ENCODE data around the gene VPS18. TPM values are rescaled to one million over a fixed set of nuclear protein-coding genes. Genes with fewer than 3 reads are reported as not detected.

Gene VPS18
- total RNA-seq, 1 donor from 2014 or later: 25.6 TPM

- DNase-seq (ENCODE audit: extremely low spot score, unreplicated experiment): no peak
- Mint-ChIP-seq H3K36me3 (no peaks in the 10 kb centered on the region), H3K4me3 (no peak overlapping the region), H3K27me3 (no peaks in the 10 kb centered on the region), H3K9me3 (no peaks in the 10 kb centered on the region), H3K27ac (peak overlapping the region; percentile 2), H3K4me1 (ENCODE audit: unreplicated experiment) (peaks cover 13% of the 10 kb centered on the region)
- TF ChIP-seq CTCF (conservative IDR thresholded peaks at IDR 0.05): no peak
These were observed 30.5 kb upstream of the VPS18 start for GRCh38 chr15:40863660-40864270.

- DNase-seq (ENCODE audit: extremely low spot score, unreplicated experiment): no peak
- no peak overlapping the region for H3K4me3 Mint-ChIP-seq
- H3K4me1 Mint-ChIP-seq (ENCODE audit: unreplicated experiment): peaks cover 9% of the 10 kb centered on the region
- no peaks in the 10 kb centered on the region for H3K9me3 Mint-ChIP-seq
- no peak for TF ChIP-seq CTCF (conservative IDR thresholded peaks at IDR 0.05)
- H3K27ac Mint-ChIP-seq: no peak overlapping the region
- H3K27me3 Mint-ChIP-seq: peaks cover 3% of the 10 kb centered on the region
- H3K36me3 Mint-ChIP-seq: no peaks in the 10 kb centered on the region
These were observed 27.1 kb upstream of the VPS18 start for GRCh38 chr15:40867199-40867598.

- peaks cover 11% of the 10 kb centered on the region for H3K27me3 Mint-ChIP-seq
- DNase-seq (ENCODE audit: extremely low spot score, unreplicated experiment): no peak
- H3K9me3 Mint-ChIP-seq: no peaks in the 10 kb centered on the region
- H3K4me1 Mint-ChIP-seq (ENCODE audit: unreplicated experiment): peaks cover 16% of the 10 kb centered on the region
- no peak for TF ChIP-seq CTCF (conservative IDR thresholded peaks at IDR 0.05)
- peak overlapping the region; percentile 90 for H3K4me3 Mint-ChIP-seq
- H3K27ac Mint-ChIP-seq: peak overlapping the region; percentile 96
- no peaks in the 10 kb centered on the region for H3K36me3 Mint-ChIP-seq
These were observed 24.6 kb upstream of the VPS18 start for GRCh38 chr15:40869686-40870085.

- Mint-ChIP-seq H3K36me3 (no peaks in the 10 kb centered on the region), H3K27me3 (peaks cover 11% of the 10 kb centered on the region), H3K27ac (peak overlapping the region; percentile 96), H3K4me1 (ENCODE audit: unreplicated experiment) (peaks cover 16% of the 10 kb centered on the region), H3K4me3 (peak overlapping the region; percentile 90), H3K9me3 (no peaks in the 10 kb centered on the region)
- TF ChIP-seq CTCF (conservative IDR thresholded peaks at IDR 0.05): no peak
- no peak for DNase-seq (ENCODE audit: extremely low spot score, unreplicated experiment)
These were observed 23.5 kb upstream of the VPS18 start for GRCh38 chr15:40870716-40871115.

GRCh38 chr15:40871749-40872617, 22.3 kb upstream of the VPS18 start:
- Mint-ChIP-seq H3K4me1 (ENCODE audit: unreplicated experiment) (peaks cover 15% of the 10 kb centered on the region), H3K9me3 (no peaks in the 10 kb centered on the region), H3K27me3 (peaks cover 14% of the 10 kb centered on the region), H3K36me3 (no peaks in the 10 kb centered on the region), H3K27ac (peak overlapping the region; percentile 96), H3K4me3 (peak overlapping the region; percentile 90)
- DNase-seq (ENCODE audit: extremely low spot score, unreplicated experiment): no peak
- no peak for TF ChIP-seq CTCF (conservative IDR thresholded peaks at IDR 0.05)

Data from type B pancreatic cell (in vitro differentiated cells).